Spleen (tissue), 7 donors: ENCODE results near the gene PRKCE.

Source experiments
- POLR2A ChIP-seq, 3 donors: fragments of 450-650 bp; IDR thresholded peaks; one replicate each; pipeline ENCODE4 v1.5.1; 2017; ENCODE audit warnings: antibody characterized with exemption in 3 of 3, mild to moderate bottlenecking in 1 of 3
- TF ChIP-seq, protein P1 (sequence below), 11 experiments: fragments of 200-600 bp in 7 of 11; fragments of 450-650 bp in 4 of 11; sonication (generic) in 4 of 11; IDR thresholded peaks in 8 of 11; conservative IDR thresholded peaks in 3 of 11; 1 replicate in 7 of 11; 2 replicates in 4 of 11; pipeline versions ENCODE4 v1.4.0 to v1.8.0; 2016 to 2021; ENCODE audit warnings: antibody characterized with exemption in 11 of 11, inconsistent platforms in 4 of 11, mild to moderate bottlenecking in 1 of 11
- donor health status: DM: no; HTN: no; CAD: no; lungs with moderate emphysema.
- donor health status: DM: no; HTN: no; CAD: no.
- donor health status: DM: no; HTN: no; CAD: no.

- TF ChIP-seq POLR2A (IDR thresholded peaks at IDR 0.05): no peak
- TF ChIP-seq, protein P1, sequence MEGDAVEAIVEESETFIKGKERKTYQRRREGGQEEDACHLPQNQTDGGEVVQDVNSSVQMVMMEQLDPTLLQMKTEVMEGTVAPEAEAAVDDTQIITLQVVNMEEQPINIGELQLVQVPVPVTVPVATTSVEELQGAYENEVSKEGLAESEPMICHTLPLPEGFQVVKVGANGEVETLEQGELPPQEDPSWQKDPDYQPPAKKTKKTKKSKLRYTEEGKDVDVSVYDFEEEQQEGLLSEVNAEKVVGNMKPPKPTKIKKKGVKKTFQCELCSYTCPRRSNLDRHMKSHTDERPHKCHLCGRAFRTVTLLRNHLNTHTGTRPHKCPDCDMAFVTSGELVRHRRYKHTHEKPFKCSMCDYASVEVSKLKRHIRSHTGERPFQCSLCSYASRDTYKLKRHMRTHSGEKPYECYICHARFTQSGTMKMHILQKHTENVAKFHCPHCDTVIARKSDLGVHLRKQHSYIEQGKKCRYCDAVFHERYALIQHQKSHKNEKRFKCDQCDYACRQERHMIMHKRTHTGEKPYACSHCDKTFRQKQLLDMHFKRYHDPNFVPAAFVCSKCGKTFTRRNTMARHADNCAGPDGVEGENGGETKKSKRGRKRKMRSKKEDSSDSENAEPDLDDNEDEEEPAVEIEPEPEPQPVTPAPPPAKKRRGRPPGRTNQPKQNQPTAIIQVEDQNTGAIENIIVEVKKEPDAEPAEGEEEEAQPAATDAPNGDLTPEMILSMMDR (IDR thresholded peaks at IDR 0.05 in 8 of 11, conservative IDR thresholded peaks at IDR 0.05 in 3 of 11): no peak
Observed at GRCh38 chr2:45769854-45770576, 118.5 kb downstream of the PRKCE start.
